Effector CD4-positive, alpha-beta T cell (primary cell): Measurements from ENCODE around the gene IDS.

ENCODE experiments used
- DNase-seq: peaks from one replicate; pipeline ENCODE4 v3.0.0-alpha.2; 2020

Gene IDS

GRCh38 chrX:149456476-149457245 is 48.4 kb downstream of the IDS start:
- DNase-seq, result no peak

GRCh38 chrX:149455934-149456333 is 49.2 kb downstream of the IDS start:
- DNase-seq, result no peak

GRCh38 chrX:149453906-149454822 is 50.9 kb downstream of the IDS start:
- no peak for DNase-seq

- DNase-seq, result no peak
Measured at GRCh38 chrX:149453030-149453429, 52.1 kb downstream of the IDS start.

- no peak for DNase-seq
Measured at GRCh38 chrX:149433451-149433850, 71.7 kb downstream of the IDS start.

- no peak for DNase-seq
Measured at GRCh38 chrX:149433051-149433450, 72.1 kb downstream of the IDS start.
